D721Med (cell line): Measurements from ENCODE around the gene AKAP17A.

Experiments
- DNase-seq: peaks from one replicate; pipeline ENCODE4 v3.0.0; 2011; ENCODE audit warnings: low spot score; ENCODE audit not compliant: insufficient read length
- FAIRE-seq: peaks from 2 replicates; lab custom pipeline; 2011; peaks lifted over from hg19 to GRCh38; lab: Jason Lieb, UNC
- TF ChIP-seq, protein P1 (sequence below): IDR thresholded peaks from 2 replicates; pipeline ENCODE4 v1.5.1; 2012; ENCODE audit warnings: mild to moderate bottlenecking, control low read depth; ENCODE audit not compliant: insufficient read depth; ENCODE audit errors: missing control alignments

Gene AKAP17A

DNA sequence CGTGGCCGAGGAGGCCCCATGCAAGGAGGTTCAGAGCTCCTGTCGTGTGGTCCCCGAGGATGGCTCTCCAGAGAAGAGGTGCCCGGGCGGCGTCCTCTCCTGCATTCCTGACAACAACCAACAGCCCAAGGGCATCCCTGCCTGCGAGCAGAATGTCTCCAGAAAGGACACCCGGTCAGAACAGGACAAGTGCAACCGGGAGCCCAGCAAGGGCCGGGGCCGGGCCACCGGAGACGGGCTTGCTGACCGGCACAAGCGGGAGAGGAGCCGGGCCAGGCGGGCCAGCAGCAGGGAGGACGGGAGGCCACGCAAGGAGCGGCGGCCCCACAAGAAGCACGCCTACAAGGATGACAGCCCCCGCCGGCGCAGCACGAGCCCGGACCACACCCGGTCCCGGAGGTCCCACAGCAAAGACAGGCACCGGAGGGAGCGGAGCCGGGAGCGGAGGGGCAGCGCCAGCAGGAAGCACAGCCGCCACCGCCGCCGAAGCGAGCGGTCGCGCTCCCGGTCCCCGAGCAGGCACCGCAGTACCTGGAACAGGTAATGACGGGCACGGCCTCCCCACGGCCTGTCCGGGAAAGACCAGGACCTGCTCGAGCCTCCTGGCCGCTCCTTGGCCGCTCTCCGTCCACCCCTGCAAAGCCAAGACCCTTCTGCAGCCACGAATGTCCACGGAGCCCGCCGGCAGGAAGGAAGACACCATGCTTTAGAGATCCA is 9.8 kb downstream of the AKAP17A start:
- FAIRE-seq (no peak), DNase-seq (no peak)
- TF ChIP-seq, protein P1, sequence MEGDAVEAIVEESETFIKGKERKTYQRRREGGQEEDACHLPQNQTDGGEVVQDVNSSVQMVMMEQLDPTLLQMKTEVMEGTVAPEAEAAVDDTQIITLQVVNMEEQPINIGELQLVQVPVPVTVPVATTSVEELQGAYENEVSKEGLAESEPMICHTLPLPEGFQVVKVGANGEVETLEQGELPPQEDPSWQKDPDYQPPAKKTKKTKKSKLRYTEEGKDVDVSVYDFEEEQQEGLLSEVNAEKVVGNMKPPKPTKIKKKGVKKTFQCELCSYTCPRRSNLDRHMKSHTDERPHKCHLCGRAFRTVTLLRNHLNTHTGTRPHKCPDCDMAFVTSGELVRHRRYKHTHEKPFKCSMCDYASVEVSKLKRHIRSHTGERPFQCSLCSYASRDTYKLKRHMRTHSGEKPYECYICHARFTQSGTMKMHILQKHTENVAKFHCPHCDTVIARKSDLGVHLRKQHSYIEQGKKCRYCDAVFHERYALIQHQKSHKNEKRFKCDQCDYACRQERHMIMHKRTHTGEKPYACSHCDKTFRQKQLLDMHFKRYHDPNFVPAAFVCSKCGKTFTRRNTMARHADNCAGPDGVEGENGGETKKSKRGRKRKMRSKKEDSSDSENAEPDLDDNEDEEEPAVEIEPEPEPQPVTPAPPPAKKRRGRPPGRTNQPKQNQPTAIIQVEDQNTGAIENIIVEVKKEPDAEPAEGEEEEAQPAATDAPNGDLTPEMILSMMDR, result no peak

GRCh38 chrX:1601768-1602085 is 10.3 kb downstream of the AKAP17A start:
- DNase-seq, result no peak
- TF ChIP-seq, protein P1, result no peak
- FAIRE-seq, result no peak

- FAIRE-seq, result no peak
- DNase-seq, result no peak
- TF ChIP-seq, protein P1, result no peak
Measured at GRCh38 chrX:1602299-1602698, 10.9 kb downstream of the AKAP17A start.

- TF ChIP-seq, protein P1, result no peak
- FAIRE-seq (no peak), DNase-seq (no peak)
Measured at GRCh38 chrX:1606496-1606895, 15.1 kb downstream of the AKAP17A start.

DNA sequence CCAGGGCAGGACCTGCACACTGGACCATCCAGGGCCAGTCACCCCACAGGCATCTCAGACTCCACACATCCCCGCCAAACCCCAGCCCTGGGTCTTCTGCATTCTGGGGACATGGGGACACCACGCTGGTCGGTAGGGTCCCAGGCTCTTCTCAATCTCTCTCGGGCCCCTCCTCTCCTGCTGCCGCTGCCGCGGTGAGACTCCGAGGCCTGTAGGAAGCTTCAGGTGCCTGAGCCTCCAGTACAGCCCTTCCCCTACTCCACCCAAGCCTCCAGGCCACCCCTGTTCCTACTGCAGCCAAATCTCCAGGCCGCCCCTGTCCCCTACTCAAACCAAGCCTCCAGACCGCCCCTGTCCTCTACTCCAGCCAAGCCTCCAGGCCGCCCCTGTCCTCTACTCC is 17.9 kb downstream of the AKAP17A start:
- DNase-seq, result no peak
- no peak for FAIRE-seq
- TF ChIP-seq, protein P1, result no peak

DNA sequence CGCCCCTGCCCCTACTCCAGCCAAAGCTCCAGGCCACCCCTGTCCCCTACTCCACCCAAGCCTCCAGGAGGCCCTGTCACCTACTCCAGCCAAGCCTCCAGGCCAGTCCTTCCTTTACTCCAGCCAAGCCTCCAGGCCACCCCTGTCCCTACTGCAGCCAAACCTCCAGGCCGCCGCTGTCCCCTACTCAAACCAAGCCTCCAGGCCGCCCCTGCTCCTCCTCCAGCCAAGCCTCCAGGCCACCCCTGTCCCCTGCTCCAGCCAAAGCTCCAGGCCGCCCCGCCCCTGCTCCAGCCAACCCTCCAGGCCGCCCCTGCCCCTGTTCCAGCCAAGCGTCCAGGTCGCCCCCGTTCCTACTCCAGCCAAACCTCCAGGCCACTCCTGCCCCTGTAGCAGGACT is 18.4 kb downstream of the AKAP17A start:
- DNase-seq, result no peak

DNA sequence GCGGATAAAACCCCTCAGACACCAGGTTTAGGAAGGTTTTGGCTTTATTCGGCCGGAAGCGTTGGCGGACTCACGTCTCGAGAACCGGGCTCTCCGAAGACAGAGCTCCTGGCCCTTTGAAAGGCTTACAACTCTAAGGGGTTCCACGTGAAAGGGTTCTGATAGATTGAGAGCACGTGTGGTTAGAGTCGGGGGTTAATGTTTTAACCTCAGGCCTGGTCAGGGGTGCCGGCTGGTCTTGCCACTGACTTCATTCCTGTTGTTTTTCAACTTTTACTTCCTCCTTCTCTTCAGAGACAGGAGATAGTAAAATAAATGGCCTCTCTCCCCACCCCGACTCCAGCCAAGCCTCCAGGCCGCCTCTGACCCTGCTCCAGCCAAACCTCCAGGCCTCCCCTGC is 18.8 kb downstream of the AKAP17A start:
- FAIRE-seq, result no peak
- DNase-seq, result no peak
- TF ChIP-seq, protein P1, result no peak

More for the DNA sequence above, 18.4 kb downstream of the AKAP17A start:
- TF ChIP-seq, protein P1, result no peak
- FAIRE-seq, result no peak
